Lower leg skin (tissue), 4 donors: ENCODE data around the gene UCN. TPM values are rescaled to one million over a fixed set of nuclear protein-coding genes. Genes with fewer than 3 reads are reported as not detected.

Experiments used
- DNase-seq, 2 donors: peaks; one replicate each; pipeline ENCODE4 v3.0.0-alpha.2; 2019; ENCODE audit warnings: low spot score in 2 of 2
- H3K4me3 ChIP-seq: fragments of 200-600 bp; sonication (generic); 2 replicates; pipeline ENCODE4 v1.5.1; 2017; ENCODE audit warnings: mild to moderate bottlenecking, low read depth; ENCODE audit not compliant: poor library complexity, severe bottlenecking
- CTCF ChIP-seq, 3 donors: fragments of 450-650 bp; IDR thresholded peaks; one replicate each; pipeline ENCODE4 v1.5.1; 2016; ENCODE audit warnings: antibody characterized with exemption in 3 of 3, mild to moderate bottlenecking in 3 of 3, moderate library complexity in 2 of 3
- POLR2A ChIP-seq, 2 donors: fragments of 450-650 bp; IDR thresholded peaks; one replicate each; pipeline ENCODE4 v1.6.1; 2016 to 2017; ENCODE audit warnings: antibody characterized with exemption in 2 of 2, mild to moderate bottlenecking in 1 of 2, moderate library complexity in 1 of 2
- WGBS, 2 donors: methylation state at CpG; one replicate each; pipeline ENCODE4 v1.1.5; 2018; 5-methylcytosine and 5-hydroxymethylcytosine counted together
- intact Hi-C: fragments of 100-400 bp; cut with DNase I; formaldehyde crosslinking; loops from one replicate; pipeline ENCODE4 v1.15.0; 2023; ENCODE audit warnings: low total_unique reads
- total RNA-seq, 4 donors: library from RNA; depleted of rRNA; stranded (reverse); fragments of >200 nt; gene quantifications; one replicate each; pipeline ENCODE4 v1.1.0, GENCODE V29; 2016

The UCN gene
- total RNA-seq, 4 donors from 2014 or later, result 0.84 to 8.8 (median 1.3) TPM; not detected in 1

- intact Hi-C loops, result no loop called here
- TF ChIP-seq POLR2A (IDR thresholded peaks at IDR 0.05) (no peak), CTCF (IDR thresholded peaks at IDR 0.05) (no peak)
- DNase-seq, result no peak
- WGBS, 2 donors, result 79 to 81% methylated on average over 6 of the region's 6 CpGs
- no peak overlapping the region for H3K4me3 ChIP-seq
Observed at GRCh38 chr2:27351802-27352598, 43.8 kb upstream of the UCN start.

GRCh38 chr2:27350106-27350693 is 42.0 kb upstream of the UCN start:
- no peak for TF ChIP-seq CTCF (IDR thresholded peaks at IDR 0.05)
- TF ChIP-seq POLR2A (IDR thresholded peaks at IDR 0.05), result no peak
- intact Hi-C loops, result no loop called here
- WGBS, 2 donors, result 86 to 91% methylated on average over 7 of the region's 7 CpGs
- H3K4me3 ChIP-seq, result no peak overlapping the region
- DNase-seq, result no peak

GRCh38 chr2:27347641-27348040 is 39.4 kb upstream of the UCN start:
- no peak for DNase-seq
- H3K4me3 ChIP-seq, result no peak overlapping the region
- intact Hi-C loops, result no loop called here
- 94 to 100% methylated on average over 2 of the region's 2 CpGs for WGBS, 2 donors
- TF ChIP-seq POLR2A (IDR thresholded peaks at IDR 0.05), result no peak
- no peak for TF ChIP-seq CTCF (IDR thresholded peaks at IDR 0.05)

GRCh38 chr2:27336173-27336572 is 27.9 kb upstream of the UCN start:
- no peak overlapping the region for H3K4me3 ChIP-seq
- 80 to 87% methylated on average over 7 of the region's 7 CpGs for WGBS, 2 donors
- TF ChIP-seq POLR2A (IDR thresholded peaks at IDR 0.05) (no peak), CTCF (IDR thresholded peaks at IDR 0.05) (no peak)
- DNase-seq, result no peak
- intact Hi-C loops, result no loop called here

- WGBS, 2 donors, result 88 to 91% methylated on average over 3 of the region's 3 CpGs
- H3K4me3 ChIP-seq, result no peak overlapping the region
- TF ChIP-seq POLR2A (IDR thresholded peaks at IDR 0.05), result no peak
- no peak for TF ChIP-seq CTCF (IDR thresholded peaks at IDR 0.05)
- no peak for DNase-seq
- intact Hi-C loops, result no loop called here
Observed at GRCh38 chr2:27335311-27335710, 27.1 kb upstream of the UCN start.
